Measurements from ENCODE around the gene USH1G. TPM values are rescaled to one million over a fixed set of nuclear protein-coding genes. Genes with fewer than 3 reads are reported as not detected.
"Not testable (repeated sequence)": the region's sequence is repeated elsewhere in the genome, so short reads cannot be mapped to it uniquely, and the experiment has no call there.

The USH1G gene
- total RNA-seq, result not detected in 2 replicates

DNA sequence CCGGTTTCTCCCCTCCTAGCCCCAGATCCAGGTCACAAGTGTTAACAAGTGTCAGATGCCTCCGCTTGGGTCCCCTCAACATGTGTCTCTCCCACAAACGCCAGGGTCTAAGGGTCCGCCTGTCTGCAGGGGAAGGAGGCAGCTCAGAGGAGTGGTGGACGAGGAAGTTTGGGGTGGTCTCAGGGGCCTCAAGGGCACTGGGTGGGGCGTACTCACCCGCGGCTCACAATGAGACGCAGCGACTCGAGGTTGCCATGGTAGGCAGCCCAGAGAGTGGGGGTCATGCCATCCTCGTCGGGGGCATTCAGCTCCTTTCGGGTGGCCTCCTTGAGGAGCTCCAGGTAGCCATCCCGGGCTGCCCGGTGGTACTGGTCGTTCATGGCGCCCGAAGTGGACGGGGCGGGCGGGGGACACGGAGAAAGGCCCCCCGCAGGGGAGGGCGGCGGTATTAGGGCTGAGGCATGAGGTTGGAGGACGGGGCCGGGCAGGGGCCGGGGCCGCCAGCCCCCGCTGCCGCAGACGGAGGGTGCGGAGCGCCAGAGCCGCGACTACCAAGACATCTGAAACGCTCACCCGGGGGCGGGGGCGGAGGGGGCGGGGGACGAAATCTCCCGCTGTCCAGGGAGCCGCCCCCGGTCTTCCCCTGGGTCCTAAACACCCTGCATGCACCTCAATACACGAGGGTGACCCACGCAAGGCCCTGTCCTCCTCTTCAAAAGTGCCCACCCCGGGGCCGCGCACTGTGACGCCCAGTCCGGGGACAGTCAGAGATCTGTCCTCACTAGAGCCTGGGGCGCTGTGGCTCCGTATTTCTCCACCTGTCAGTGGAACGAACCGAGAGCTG is at the start of gene USH1G:
Gene USH1G, minus strand, starts transcription at position 562 of the 844 bp plus-strand sequence. Its CDS starts 182 bp downstream, at position 380.
- intact Hi-C loops (cut with micrococcal nuclease), result loop anchor here (2.0 kb wide), 1 partner anchor 36 kb away; no protein-coding TSS in a partner anchor

GRCh38 chr17:74972107-74972972 is 49.3 kb upstream of the USH1G start, which contains the start of gene HID1:
Gene HID1 (minus strand): TSS chr17:74972759. CDS start chr17:74972656, 103 bp downstream.
- intact Hi-C loops (cut with micrococcal nuclease), result loop anchor here (5.0 kb wide), 1 partner anchor 40 kb away; the partner anchor contains the start of gene MRPL58

DNA sequence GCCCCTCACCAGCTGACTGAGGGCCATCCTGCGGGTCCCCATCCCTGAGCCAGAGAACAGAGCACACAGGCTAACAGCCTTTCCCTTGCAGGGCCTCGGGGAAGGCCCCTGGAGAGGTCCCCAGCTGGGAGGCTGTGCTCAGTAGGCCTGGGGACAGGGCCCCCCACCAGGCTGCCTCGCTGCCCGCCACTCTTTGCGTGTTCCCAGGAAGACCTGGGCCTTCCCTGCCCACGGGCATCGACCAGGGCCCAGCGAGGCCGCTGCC is 48.7 kb upstream of the USH1G start:
- intact Hi-C loops (cut with micrococcal nuclease), result loop anchor here (5.0 kb wide), 1 partner anchor 41 kb away; the partner anchor contains the start of gene MRPL58

- intact Hi-C loops (cut with micrococcal nuclease), result loop anchor here (5.0 kb wide), 1 partner anchor 41 kb away; the partner anchor contains the start of gene MRPL58
Measured at GRCh38 chr17:74971069-74971841, 48.2 kb upstream of the USH1G start.

- intact Hi-C loops (cut with micrococcal nuclease), result loop anchor here (5.0 kb wide), 1 partner anchor 42 kb away; the partner anchor contains the start of gene MRPL58
Measured at GRCh38 chr17:74970395-74970794, 47.3 kb upstream of the USH1G start.

- intact Hi-C loops (cut with micrococcal nuclease), result not testable (repeated sequence)
Measured at GRCh38 chr17:74969501-74969900, 46.4 kb upstream of the USH1G start.

- intact Hi-C loops (cut with micrococcal nuclease), result no loop called here
Measured at GRCh38 chr17:74968361-74968780, 45.3 kb upstream of the USH1G start.

- intact Hi-C loops (cut with micrococcal nuclease), result loop anchor here (5.0 kb wide), 1 partner anchor 147 kb away; no protein-coding TSS in a partner anchor
Measured at GRCh38 chr17:74964988-74965622, 42.0 kb upstream of the USH1G start.

DNA sequence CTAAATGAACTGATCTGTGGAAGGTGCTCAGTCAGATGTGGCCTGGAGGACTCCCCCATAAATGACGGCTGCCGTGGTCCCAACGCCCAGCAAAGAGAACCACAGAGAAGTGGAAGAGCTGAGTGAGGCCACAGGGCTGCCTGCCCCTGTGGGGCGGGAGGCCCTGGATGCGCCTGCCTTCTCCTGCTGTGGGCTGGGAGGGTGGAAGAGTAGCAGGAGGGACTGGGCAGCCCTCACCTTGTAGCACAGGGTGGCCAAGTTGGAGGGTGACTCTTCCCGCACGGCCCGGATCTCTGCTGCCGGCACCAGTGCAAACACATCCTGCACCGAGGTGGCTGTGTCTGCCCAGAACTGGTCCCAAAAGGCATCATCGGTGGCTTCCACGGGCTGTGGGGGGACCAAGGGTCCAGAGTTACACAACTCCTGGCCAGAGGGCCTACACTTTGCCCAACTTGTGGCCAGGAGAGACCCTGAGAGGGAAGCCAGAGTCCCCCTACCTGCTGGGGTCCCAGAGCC is 41.2 kb upstream of the USH1G start:
- intact Hi-C loops (cut with micrococcal nuclease), result loop anchor here (5.0 kb wide), 1 partner anchor 148 kb away; no protein-coding TSS in a partner anchor

- intact Hi-C loops (cut with micrococcal nuclease), result loop anchor here (5.0 kb wide), 1 partner anchor 149 kb away; no protein-coding TSS in a partner anchor
Measured at GRCh38 chr17:74963656-74964055, 40.6 kb upstream of the USH1G start.

- intact Hi-C loops (cut with micrococcal nuclease), result loop anchor here (5.0 kb wide), 1 partner anchor 149 kb away; no protein-coding TSS in a partner anchor
Measured at GRCh38 chr17:74962622-74963394, 39.8 kb upstream of the USH1G start.

DNA sequence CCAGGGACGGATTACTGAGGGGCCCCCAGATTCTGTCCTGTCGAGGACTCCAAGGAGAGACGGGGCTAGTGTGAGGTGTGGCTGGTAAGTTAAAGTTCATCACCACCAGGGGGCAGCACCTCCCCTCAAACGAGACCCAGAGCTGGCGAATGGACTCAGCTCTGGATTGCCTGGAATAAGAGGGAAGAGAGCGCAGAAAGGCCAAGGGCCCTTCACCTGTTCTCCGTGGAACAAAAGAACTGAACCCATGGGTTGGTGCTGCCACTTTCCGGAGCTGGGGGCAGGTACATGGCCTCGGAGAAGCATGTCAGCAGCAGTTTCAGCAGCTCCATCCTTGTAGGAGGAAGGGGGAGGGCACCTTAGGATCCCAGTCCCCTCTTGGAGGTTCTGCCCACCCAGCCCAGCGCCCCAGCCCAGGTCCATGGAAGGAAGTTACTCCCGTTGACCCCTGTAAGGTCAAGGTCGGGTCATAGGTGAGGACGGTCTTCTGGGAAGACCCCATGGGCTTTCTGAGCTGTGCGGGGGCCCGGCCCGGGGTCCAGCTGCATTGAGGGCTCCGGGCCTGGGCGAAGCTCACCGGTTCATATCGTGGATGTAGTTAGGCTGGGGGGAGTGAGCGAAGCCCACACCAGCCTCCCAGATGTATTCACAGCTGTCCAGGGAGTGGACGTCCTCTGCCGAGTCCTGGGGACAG is 38.7 kb upstream of the USH1G start:
- intact Hi-C loops (cut with micrococcal nuclease), result loop anchor here (1.0 to 5.0 kb wide), 2 partner anchors 150 to 239 kb away; no protein-coding TSS in a partner anchor

GRCh38 chr17:74960570-74961342 is 37.7 kb upstream of the USH1G start:
- intact Hi-C loops (cut with micrococcal nuclease), result loop anchor here (1.0 to 5.0 kb wide), 2 partner anchors 152 to 241 kb away; no protein-coding TSS in a partner anchor

GRCh38 chr17:74959826-74960515 is 36.9 kb upstream of the USH1G start:
- intact Hi-C loops (cut with micrococcal nuclease), result loop anchor here (2.0 to 5.0 kb wide), 2 partner anchors 37 to 152 kb away; partner anchors contain the start of gene USH1G

- intact Hi-C loops (cut with micrococcal nuclease), result loop anchor here (1.0 to 2.0 kb wide), 2 partner anchors 35 to 167 kb away; partner anchors contain the start of gene USH1G
Measured at GRCh38 chr17:74957935-74958740, 35.1 kb upstream of the USH1G start.

GRCh38 chr17:74956093-74956492 is 33.0 kb upstream of the USH1G start:
- intact Hi-C loops (cut with micrococcal nuclease), result no loop called here
